HG02642 (cell line): ENCODE results near the gene STIP1.

Source experiments
- ATAC-seq: cut with Tn5 transposase; IDR thresholded peaks from one replicate; pipeline ENCODE4 v1.9.1; 2021; ENCODE audit warnings: mild to moderate bottlenecking; ENCODE audit not compliant: unreplicated experiment, poor library complexity

The STIP1 gene

GRCh38 chr11:64220271-64220670 is 34.3 kb downstream of the STIP1 start:
- ATAC-seq: no peak

GRCh38 chr11:64220798-64221197 is 34.8 kb downstream of the STIP1 start:
- ATAC-seq: no peak

- ATAC-seq: no peak
These were observed 36.7 kb downstream of the STIP1 start for GRCh38 chr11:64222651-64223000.

DNA sequence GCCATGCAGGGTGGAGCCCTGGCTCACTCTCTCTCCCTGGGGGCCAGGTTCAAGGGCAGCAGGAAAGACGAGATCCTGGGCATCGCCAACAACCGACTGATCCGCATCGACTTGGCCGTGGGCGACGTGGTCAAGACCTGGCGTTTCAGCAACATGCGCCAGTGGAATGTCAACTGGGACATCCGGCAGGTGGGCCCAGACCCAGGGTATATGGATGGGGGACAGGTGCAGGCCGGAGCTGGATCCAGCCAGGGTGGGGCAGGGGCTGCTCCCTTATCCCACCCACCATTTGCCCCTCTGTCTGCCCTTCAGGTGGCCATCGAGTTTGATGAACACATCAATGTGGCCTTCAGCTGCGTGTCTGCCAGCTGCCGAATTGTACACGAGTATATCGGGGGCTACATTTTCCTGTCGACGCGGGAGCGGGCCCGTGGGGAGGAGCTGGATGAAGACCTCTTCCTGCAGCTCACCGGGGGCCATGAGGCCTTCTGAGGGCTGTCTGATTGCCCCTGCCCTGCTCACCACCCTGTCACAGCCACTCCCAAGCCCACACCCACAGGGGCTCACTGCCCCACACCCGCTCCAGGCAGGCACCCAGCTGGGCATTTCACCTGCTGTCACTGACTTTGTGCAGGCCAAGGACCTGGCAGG is 37.2 kb downstream of the STIP1 start:
- ATAC-seq: no peak

DNA sequence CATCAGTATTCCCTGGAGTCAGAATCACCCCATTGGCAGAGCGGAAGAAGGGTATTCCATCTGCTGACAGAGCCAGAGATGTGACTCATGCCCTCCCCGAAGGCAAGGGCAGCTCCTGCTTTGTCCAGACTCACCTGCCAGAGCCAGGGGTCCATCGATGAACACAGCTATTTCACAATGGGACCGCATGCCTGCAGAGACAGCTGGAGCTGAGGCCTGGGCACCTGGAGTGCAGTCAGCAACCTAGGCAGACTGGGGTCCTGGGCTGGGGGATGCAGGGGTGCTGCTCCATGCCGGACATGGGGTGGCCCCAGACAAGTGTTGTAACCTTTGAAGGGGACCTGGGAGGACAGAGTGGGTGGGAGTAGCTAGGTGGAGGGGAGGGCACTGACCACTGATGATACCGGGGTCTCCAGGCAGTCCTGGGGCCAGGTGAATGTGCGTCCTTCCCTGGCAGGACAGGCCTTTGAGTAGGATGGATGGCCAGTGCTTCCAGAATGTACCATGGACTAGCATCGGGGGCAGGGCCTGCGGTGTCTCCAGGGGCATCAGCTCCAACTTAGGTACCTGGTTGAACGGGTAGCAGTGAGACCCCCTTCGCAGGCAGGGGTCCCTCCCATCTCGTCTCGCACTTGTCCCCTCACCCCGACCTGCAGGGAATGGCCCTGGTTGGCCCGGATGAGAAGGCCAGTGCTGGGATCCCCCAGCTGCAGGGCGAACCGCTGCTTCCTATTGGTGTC is 38.4 kb downstream of the STIP1 start:
- no peak for ATAC-seq

DNA sequence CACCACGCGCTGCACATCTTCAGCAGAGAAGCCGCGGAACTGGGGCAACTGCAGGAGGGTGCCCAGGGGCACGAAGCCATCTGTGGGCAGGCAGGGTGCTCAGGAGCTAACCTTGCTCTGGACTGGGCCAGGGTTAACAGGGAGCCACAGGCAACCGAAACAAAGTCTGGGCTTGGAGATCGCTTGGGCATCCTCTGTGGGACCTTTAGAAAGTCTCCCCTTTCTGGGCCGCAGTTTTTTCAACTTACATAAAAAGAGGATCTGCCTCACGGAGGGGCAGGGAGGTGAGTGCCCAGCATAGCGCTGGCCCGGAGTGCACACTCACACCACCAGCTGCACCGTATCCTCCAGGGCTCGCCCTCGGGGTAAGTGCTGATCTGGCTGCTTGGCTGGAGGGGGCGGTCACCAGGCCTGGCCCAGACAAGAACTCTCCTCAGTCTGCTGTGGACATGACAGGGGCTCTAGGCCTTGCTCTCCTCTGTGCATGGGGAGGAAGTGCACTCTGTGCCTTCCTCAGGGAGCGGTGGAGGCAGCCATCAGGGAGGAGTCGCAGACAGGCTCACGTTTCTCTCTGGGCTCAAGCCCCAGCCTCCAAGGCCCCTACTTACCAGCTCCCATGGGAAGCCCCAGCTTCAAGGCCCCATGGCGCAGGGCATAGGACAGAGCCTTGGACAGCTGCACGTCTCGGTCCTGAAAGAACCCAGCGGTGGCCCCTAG is 39.1 kb downstream of the STIP1 start:
- no peak for ATAC-seq

GRCh38 chr11:64225608-64226506 is 39.9 kb downstream of the STIP1 start, which contains the start of the genes NUDT22 and TRPT1:
Gene NUDT22, plus strand, starts transcription at chr11:64226274. Its CDS starts 379 bp downstream, at chr11:64226653.
Gene TRPT1, minus strand, starts transcription at chr11:64226186. Its CDS starts 326 bp downstream, at chr11:64225860.
- peak; percentile 48 for ATAC-seq

DNA sequence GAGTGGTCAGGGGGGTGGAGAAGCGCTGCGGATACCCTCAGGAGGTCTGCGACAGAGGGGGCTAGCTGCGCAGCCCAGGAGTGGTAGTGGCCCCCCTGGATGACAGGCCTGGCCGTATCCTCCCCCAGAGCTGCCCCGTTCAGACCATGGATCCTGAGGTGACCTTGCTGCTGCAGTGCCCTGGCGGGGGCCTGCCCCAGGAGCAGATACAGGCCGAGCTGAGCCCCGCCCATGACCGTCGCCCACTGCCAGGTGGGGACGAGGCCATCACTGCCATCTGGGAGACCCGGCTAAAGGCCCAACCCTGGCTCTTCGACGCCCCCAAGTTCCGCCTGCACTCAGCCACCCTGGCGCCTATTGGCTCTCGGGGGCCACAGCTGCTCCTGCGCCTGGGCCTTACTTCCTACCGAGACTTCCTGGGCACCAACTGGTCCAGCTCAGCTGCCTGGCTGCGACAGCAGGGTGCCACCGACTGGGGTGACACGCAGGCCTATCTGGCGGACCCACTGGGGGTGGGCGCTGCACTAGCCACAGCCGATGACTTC is 40.6 kb downstream of the STIP1 start:
- ATAC-seq: peak; percentile 31

DNA sequence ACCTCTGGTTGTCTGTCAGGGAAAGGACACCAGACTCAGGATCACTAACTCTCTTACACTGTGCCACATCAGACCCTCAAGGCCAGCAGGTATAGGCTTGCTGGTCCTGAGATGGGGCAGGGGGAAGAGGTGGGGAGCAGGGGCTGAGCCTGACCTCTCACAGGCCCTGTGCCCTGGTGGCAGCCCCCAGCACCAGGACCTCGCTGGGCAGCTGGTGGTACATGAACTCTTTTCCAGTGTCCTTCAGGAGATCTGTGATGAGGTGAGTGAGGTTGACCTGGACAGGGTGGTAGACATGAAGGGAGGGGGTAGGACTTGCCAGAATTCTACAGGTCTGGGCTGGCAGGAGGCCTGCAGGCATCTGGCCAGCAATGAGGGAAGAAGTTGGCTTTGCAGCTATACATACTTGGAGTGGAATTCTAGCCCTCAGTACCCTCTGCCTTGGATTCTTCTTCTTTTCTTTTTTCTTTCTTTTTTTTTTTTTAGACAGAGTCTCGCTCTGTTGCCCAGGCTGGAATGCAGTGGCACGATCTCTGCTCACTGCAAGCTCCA is 41.5 kb downstream of the STIP1 start:
- no peak for ATAC-seq

DNA sequence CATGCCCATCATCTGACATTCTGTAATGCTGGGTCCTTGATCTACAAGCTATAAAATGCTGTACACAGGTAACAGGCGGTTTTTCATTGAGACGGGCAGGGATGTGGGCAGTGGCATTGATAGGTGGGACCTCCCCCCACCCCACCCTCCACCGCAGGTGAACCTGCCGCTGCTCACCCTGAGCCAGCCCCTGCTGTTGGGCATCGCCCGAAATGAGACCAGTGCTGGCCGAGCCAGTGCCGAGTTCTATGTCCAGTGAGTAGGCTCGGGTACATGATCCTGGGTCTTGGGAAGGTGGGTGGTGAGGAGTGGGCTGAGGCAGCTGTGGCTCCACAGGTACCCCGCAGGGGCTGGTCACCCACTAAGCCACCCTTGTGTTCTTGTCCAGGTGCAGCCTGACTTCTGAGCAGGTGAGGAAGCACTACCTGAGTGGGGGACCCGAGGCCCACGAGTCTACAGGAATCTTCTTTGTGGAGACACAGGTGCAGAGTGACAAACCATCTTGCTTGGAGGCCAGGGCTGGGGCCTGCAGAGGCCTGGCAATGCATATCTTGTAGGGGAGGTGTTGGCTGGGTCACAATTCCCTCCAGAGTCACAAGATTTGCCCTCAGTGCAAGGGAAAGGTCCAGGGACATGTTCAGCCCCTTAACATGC is 43.2 kb downstream of the STIP1 start:
- no peak for ATAC-seq

DNA sequence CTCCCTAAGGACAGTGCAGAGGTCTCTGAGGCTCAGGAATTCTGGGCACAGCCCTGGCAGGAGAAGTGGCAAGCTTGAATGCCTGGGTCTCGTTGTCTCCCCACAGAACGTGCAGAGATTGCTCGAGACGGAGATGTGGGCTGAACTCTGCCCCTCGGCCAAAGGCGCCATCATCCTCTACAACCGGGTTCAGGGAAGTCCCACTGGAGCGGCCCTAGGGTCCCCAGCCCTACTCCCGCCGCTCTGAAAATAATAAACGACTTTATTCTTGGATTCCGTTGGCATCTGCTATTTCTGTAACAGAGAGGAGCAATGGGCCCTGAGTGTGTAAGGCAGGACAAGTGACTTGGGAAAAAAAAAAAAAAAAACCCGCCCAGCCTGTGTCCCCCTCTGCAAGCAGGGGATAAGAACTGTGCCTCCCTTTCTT is 43.8 kb downstream of the STIP1 start:
- ATAC-seq: no peak

GRCh38 chr11:64230171-64230984 is 44.4 kb downstream of the STIP1 start, which contains the start of gene DNAJC4:
Gene DNAJC4, plus strand, starts transcription at chr11:64230548. Its CDS starts 307 bp downstream, at chr11:64230855.
- ATAC-seq: peak; percentile 53

DNA sequence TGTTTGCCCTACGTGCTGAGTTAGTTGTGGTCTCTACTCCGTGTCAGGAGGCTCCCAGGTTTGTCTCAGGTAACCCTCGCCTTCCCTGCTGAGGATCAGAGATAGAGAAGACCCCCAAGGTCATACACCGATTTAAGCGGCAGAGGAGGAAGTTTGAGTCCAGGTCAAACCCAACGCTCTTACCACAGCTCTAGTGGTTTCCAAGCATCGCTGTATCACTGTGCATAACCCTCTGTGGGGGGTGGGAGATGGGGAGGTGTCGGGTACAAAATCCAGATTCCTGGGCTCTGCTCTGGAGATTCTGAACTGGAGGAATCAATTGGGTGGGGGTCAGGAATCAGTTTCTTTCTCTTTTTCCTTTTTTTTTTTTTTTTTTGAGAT is 45.0 kb downstream of the STIP1 start:
- ATAC-seq: no peak

GRCh38 chr11:64231546-64231945 is 45.6 kb downstream of the STIP1 start:
- ATAC-seq: no peak

GRCh38 chr11:64232182-64232966 is 46.4 kb downstream of the STIP1 start:
- ATAC-seq: no peak

DNA sequence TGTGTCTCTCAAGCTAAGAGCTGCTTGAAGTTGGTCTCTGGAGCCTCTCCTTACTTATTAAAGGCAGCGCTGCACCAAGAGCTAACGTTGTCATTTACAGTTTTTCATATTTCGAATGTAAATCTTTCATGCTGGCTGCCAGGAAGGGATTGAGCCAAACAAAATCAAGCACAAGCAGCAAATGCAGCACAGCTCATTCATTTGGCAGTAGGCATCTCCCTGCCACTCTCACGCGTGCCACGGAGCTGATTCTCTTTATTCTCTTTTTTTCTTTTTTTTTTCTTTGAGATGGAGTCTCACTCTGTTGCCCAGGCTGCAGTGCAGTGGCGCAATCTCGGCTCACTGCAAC is 47.0 kb downstream of the STIP1 start:
- no peak for ATAC-seq

GRCh38 chr11:64233913-64234586 is 48.1 kb downstream of the STIP1 start, which contains the start of gene VEGFB:
Gene VEGFB, plus strand, starts transcription at chr11:64234584. Its CDS starts 250 bp downstream, at chr11:64234834.
- peak; percentile 40 for ATAC-seq
